HFF-Myc (cell line): ENCODE results near the gene KCNAB1.
A peak's percentile ranks its signal among the peaks of the same experiment; 100 is the strongest.

ENCODE experiments used
- DNase-seq: peaks from one replicate; pipeline ENCODE4 v3.0.0-alpha.2; 2011; ENCODE audit warnings: low read depth; ENCODE audit errors: extremely low read depth
- H3K4me3 ChIP-seq: replicated peaks from 2 replicates; pipeline ENCODE4 v1.5.1; 2011; ENCODE audit warnings: low read depth, mild to moderate bottlenecking, control low read depth, low read length
- TF ChIP-seq, protein P1 (sequence below): IDR thresholded peaks from 2 replicates; pipeline ENCODE4 v1.5.1; 2012; ENCODE audit warnings: mild to moderate bottlenecking, low read depth, low read length, control low read depth; ENCODE audit errors: missing control alignments

KCNAB1 gene

DNA sequence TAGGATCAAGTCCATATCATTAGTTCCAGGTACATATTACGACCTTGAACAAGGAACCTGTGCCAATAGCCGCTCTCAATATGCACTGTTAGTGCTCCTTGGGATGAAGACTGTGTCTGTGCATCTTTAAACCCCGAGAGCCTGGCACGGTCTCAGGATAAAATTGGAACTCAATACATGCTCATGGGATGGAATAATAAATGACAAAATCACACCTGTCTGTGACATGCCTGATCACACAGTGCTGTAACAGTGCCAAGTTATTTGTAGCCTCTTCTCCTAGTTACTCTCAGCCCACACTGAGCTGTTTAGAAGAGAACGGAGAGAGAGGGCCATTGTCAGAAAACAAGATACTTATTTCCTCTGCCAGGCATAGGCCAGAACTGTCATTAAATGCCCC, 352.3 kb downstream of the KCNAB1 start:
- no peak overlapping the region for H3K4me3 ChIP-seq
- TF ChIP-seq, protein P1, sequence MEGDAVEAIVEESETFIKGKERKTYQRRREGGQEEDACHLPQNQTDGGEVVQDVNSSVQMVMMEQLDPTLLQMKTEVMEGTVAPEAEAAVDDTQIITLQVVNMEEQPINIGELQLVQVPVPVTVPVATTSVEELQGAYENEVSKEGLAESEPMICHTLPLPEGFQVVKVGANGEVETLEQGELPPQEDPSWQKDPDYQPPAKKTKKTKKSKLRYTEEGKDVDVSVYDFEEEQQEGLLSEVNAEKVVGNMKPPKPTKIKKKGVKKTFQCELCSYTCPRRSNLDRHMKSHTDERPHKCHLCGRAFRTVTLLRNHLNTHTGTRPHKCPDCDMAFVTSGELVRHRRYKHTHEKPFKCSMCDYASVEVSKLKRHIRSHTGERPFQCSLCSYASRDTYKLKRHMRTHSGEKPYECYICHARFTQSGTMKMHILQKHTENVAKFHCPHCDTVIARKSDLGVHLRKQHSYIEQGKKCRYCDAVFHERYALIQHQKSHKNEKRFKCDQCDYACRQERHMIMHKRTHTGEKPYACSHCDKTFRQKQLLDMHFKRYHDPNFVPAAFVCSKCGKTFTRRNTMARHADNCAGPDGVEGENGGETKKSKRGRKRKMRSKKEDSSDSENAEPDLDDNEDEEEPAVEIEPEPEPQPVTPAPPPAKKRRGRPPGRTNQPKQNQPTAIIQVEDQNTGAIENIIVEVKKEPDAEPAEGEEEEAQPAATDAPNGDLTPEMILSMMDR: no peak
- DNase-seq: no peak

DNA sequence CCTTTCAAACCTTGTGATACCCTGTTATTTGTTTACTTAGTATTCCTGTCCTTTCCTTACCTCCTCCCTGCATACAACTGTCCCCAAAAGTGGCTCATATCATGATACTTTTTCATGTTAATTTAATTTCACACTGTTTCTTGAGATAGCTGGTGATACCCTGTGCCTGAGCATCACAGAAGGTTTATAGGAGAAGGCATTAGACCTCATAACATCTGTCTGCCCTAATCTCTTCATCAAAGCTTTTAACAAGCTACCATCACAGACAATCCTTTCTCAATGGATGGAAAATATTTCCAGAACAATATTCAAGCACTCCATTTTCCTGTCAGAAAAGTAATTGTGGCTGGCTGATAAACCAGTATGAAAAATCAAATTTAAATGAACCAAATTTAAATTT, 353.0 kb downstream of the KCNAB1 start:
- TF ChIP-seq, protein P1: no peak
- H3K4me3 ChIP-seq: no peak overlapping the region
- DNase-seq: no peak

DNA sequence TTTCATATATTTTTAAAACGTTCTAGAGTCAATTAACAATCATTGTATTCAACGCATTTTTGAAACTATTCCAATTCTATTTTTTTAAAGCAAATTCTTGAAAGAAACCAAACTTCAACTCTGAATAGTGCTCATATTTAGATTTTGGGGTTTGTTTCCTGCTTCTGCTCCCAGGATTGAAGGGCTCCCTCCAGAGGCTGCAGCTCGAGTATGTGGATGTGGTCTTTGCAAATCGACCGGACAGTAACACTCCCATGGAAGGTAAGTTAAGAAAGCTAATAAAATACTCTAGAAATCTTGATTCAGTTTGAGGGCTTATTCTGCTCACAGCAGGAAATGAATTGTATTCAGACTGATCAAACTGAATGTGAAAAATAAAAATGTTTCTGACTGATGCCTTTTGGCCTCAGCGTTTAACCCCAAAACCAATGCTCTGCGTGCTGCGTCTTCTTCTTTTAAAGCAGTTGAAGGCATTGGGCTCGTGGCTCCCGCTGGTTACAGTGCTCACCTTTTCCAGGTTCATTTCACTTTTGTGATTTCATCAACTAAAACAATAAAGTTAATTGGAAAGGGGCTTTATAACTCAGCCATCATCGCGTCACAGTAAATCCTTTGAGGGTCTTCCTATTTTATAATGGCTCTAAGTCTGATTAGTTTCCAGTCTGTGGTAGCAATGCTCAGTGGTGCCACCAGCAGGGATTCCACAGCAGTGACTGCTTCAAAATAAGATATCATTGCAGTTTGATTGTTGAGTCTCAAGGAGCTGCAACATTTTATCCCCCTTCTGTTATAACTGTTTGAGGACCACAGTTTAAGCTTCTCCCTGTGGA, 354.4 kb downstream of the KCNAB1 start:
- DNase-seq: no peak
- no peak overlapping the region for H3K4me3 ChIP-seq
- TF ChIP-seq, protein P1: peak; percentile 29

DNA sequence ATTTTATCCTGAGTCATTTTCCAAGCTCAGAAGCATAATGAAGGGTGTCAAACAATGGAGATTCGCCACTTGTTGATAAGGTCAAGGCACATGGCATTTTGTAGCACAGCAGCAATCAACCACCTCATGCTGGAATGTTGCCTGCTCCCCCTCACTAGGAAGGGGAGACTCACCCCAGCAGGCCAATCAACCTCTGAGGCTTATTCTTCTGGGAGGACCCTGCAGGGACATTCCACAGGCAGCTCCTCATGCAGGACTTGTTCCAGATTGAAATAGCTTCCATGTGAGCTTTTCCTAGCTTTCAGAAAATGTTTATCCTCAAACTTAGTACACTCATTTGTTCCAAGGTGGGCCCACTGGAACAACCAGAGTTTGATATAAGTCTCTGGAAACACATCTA, 356.9 kb downstream of the KCNAB1 start:
- H3K4me3 ChIP-seq: no peak overlapping the region
- no peak for DNase-seq
- TF ChIP-seq, protein P1: no peak

DNA sequence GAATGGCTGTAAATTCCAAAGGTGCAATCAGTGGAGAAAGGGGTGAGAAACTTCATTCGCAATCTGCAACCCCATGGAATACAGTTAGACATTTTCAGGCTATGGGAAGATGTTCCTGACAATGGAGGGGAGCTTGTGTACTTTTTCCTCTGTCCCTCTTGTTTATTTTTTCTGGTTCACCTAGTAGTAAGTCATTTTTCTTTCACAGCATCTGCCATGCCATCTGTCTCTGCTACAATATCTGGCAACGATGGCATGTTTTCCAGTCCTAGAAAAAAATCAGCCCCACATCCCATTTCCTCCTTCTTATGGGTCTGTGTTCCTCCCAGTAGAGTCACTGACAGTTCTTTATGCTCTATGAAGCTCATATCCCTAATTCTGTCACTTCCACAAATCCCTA, 358.5 kb downstream of the KCNAB1 start:
- no peak for DNase-seq
- TF ChIP-seq, protein P1: no peak
- H3K4me3 ChIP-seq: no peak overlapping the region

DNA sequence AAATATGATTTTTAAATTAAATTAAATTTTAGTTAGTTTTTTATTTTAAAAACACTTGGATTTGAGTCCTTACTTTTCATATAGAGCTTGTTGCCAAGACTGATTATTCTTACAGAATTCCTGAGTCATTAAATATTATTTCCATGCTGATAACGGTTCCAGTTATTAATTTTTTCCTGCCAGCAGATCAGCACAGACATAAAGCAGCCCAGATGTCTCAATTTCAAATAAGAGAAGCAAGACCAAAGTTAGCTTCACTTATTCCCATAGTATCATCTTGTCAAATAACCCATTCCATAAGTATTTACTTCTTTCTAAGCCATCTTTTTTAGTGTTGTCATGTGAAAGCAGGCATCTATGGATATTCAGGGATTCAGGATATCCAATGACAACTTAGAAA, 359.2 kb downstream of the KCNAB1 start:
- H3K4me3 ChIP-seq: no peak overlapping the region
- no peak for DNase-seq
- TF ChIP-seq, protein P1: no peak
